K562 (cell line): ENCODE data around the gene PKD1L1. TPM values are rescaled to one million over a fixed set of nuclear protein-coding genes. Genes with fewer than 3 reads are reported as not detected.

ENCODE experiments used
- ATAC-seq: fragments of 200-7000 bp; cut with Tn5 transposase; 3 replicates; pipeline ENCODE4 v1.9.1; 2020; ENCODE audit warnings: moderate library complexity
- BruUV-seq: library from RNA; stranded (reverse); fragments of 400-500 nt; replicated peaks from 2 replicates; lab custom pipeline; 2021; lab: Mats Ljungman, UMichigan
- CTCF ChIA-PET: fragments of 300-600 bp; formaldehyde crosslinking; extraction: SDS; loops from one replicate; lab custom pipeline; 2021; ENCODE audit warnings: low intra/inter-chr PET ratio; lab: Yijun Ruan, JAX
- POLR2A ChIA-PET: fragments of 300-600, 350-650 bp; sonication (Branson Sonifier 250); formaldehyde crosslinking; extraction: SDS; loops from one replicate; lab custom pipeline; 2021; ENCODE audit warnings: antibody characterized with exemption, inconsistent platforms; lab: Yijun Ruan, JAX
- DNase-seq, 4 experiments: peaks; one replicate each; pipeline versions ENCODE4 v3.0.0 to v3.0.0-alpha.2; 2011 to 2018; ENCODE audit warnings: low spot score in 3 of 4, mixed read lengths in 3 of 4; ENCODE audit errors: extremely low read depth in 1 of 4
- FAIRE-seq: peaks from 2 replicates; lab custom pipeline; 2011; peaks lifted over from hg19 to GRCh38; lab: Jason Lieb, UNC
- H2AFZ ChIP-seq: 2 replicates; pipeline ENCODE4 v1.6.0; 2011; ENCODE audit warnings: low read depth, low read length, control low read depth, inconsistent platforms
- H3K27ac ChIP-seq: fragments of 200-600 bp; 3 replicates; pipeline ENCODE4 v1.8.0; 2011; ENCODE audit warnings: low read depth, mild to moderate bottlenecking, control low read depth, inconsistent platforms, low read length, moderate library complexity, mixed read lengths; ENCODE audit errors: extremely low read depth
- H3K27me3 ChIP-seq, 2 experiments: fragments of 300-600 bp in 1 of 2; 2 replicates in 1 of 2; 3 replicates in 1 of 2; pipeline versions ENCODE4 v1.6.0 to v1.8.0; 2011; ENCODE audit warnings: inconsistent platforms in 2 of 2, low read length in 2 of 2, mild to moderate bottlenecking in 1 of 2, mixed read lengths in 1 of 2, moderate library complexity in 1 of 2; ENCODE audit not compliant: control insufficient read depth in 2 of 2, insufficient read depth in 2 of 2
- H3K36me3 ChIP-seq: fragments of 300-600 bp; 3 replicates; pipeline ENCODE4 v1.8.0; 2011; ENCODE audit warnings: mild to moderate bottlenecking, low read length, inconsistent platforms; ENCODE audit not compliant: control insufficient read depth, insufficient read depth
- H3K4me1 ChIP-seq, 2 experiments: fragments of 200-600 bp in 1 of 2; replicated peaks in 1 of 2; 2 replicates in 1 of 2; 3 replicates in 1 of 2; pipeline versions ENCODE4 v1.5.1 to v1.8.0; 2011; ENCODE audit warnings: inconsistent platforms in 2 of 2, low read length in 2 of 2, mild to moderate bottlenecking in 1 of 2, mixed read lengths in 1 of 2, moderate library complexity in 1 of 2; ENCODE audit not compliant: control insufficient read depth in 2 of 2, insufficient read depth in 2 of 2
- H3K4me2 ChIP-seq: 2 replicates; pipeline ENCODE4 v1.6.1; 2011; ENCODE audit warnings: low read length, control low read depth, inconsistent platforms, mixed read lengths; ENCODE audit not compliant: insufficient read depth
- H3K4me3 ChIP-seq: fragments of 200-600 bp; sonication (generic), shearing (Covaris generic); 2 replicates; pipeline ENCODE4 v1.5.1; 2016; ENCODE audit warnings: control low read depth, inconsistent platforms
- H3K79me2 ChIP-seq: fragments of 200-600 bp; 3 replicates; pipeline ENCODE4 v1.8.0; 2011; ENCODE audit warnings: low read length, inconsistent platforms; ENCODE audit not compliant: control insufficient read depth, insufficient read depth
- H3K9ac ChIP-seq, 2 experiments: 2 replicates each; pipeline versions ENCODE4 v1.6.0 to v1.6.1; 2011; ENCODE audit warnings: low read depth in 2 of 2, low read length in 2 of 2, control low read depth in 1 of 2, inconsistent platforms in 1 of 2, mild to moderate bottlenecking in 1 of 2, mixed read lengths in 1 of 2; ENCODE audit not compliant: insufficient read depth in 1 of 2
- H3K9me1 ChIP-seq: one replicate; pipeline ENCODE4 v1.6.0; 2011; ENCODE audit warnings: inconsistent platforms, mild to moderate bottlenecking, low read length, moderate library complexity; ENCODE audit not compliant: control insufficient read depth, insufficient read depth
- H3K9me3 ChIP-seq: replicated peaks from 2 replicates; pipeline ENCODE4 v1.5.1; 2011; ENCODE audit warnings: low read depth, low read length, inconsistent platforms; ENCODE audit not compliant: control insufficient read depth, insufficient read depth
- H4K20me1 ChIP-seq: replicated peaks from 2 replicates; pipeline ENCODE4 v1.6.1; 2011; ENCODE audit warnings: low read length, inconsistent platforms, mixed read lengths; ENCODE audit not compliant: control insufficient read depth, insufficient read depth
- E4F1 ChIP-seq: fragments of 250-450 bp; sonication (Bioruptor Pico); IDR thresholded peaks from 2 replicates; pipeline ENCODE4 v1.5.0; 2021; ENCODE audit warnings: mild to moderate bottlenecking, borderline replicate concordance
- LEF1 ChIP-seq: fragments of 450-650 bp; IDR thresholded peaks from 2 replicates; pipeline ENCODE4 v1.6.1; 2016; ENCODE audit warnings: mild to moderate bottlenecking
- in situ Hi-C: fragments of 300-500 bp; cut with MboI; formaldehyde crosslinking; loops from 4 replicates; pipeline ENCODE4 v1.15.0; 2018; ENCODE audit warnings: inconsistent platforms, mixed read lengths
- intact Hi-C: fragments of 100-400 bp; cut with micrococcal nuclease; formaldehyde crosslinking; loops from 2 replicates; pipeline ENCODE4 v1.14.2; 2022
- polyA plus RNA-seq, 8 experiments: library from polyadenylated mRNA; depleted of rRNA in 4 of 8; stranded (reverse) in 5 of 8; unstranded in 3 of 8; fragments of >200 nt; fragmentation: Nextera tagmentation in 2 of 8; fragmentation: Illumina TruSeq in 1 of 8; extraction: Ambion mirVana in 2 of 8; extraction: Trizol in 1 of 8; gene quantifications; 2 replicates each; pipeline versions ENCODE4 v1.2.1 to v1.2.3, GENCODE V29; 2011 to 2014; ENCODE audit warnings: inconsistent platforms in 1 of 8, missing spikeins in 1 of 8
- total RNA-seq, 7 experiments: library from RNA; depleted of rRNA in 6 of 7; stranded (reverse); fragments of >200 nt in 6 of 7; fragmentation: Illumina TruSeq in 2 of 7; extraction: Trizol in 2 of 7; gene quantifications; 2 replicates each; pipeline versions ENCODE4 v1.2.1 to v1.2.3, GENCODE V29; 2011 to 2021; ENCODE audit warnings: low replicate concordance in 1 of 7

Gene PKD1L1
- total and polyA plus RNA-seq, 9 of the 15 experiments (the other 6 are each of a cell fraction or from before 2014, with no cell fraction given): 0.01 to 0.02 TPM; not detected in 7

DNA sequence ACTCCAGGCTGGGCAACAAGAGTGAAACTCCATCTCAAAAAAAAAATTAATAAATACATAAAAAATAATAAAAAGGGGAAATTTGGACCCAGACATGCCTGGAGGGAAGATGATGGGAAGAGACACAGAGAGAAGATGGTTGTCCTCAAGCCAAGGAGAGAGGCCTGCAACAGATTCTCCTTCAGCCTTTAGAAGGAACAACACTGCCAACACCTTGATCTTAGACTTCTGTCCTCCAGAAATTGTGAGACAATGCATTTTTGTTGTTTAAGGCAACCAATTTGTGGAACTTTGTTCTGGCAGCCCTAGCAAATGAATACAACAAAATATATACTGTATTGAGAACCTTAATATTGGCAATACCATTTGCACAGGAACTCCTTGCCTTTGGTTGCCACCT, 186.1 kb downstream of the PKD1L1 start:
- H3K9ac ChIP-seq: no peak overlapping the region
- H3K4me2 ChIP-seq: no peak overlapping the region

More for the DNA sequence above, 186.1 kb downstream of the PKD1L1 start:
- H3K36me3 ChIP-seq: no peaks in the 10 kb centered on the region
- H3K4me3 ChIP-seq: no peak overlapping the region
- ChIA-PET CTCF (no interaction called here), POLR2A (no interaction called here)
- no peak overlapping the region for H3K27ac ChIP-seq
- H2AFZ ChIP-seq: no peak overlapping the region
- no peaks in the 10 kb centered on the region for H3K9me3 ChIP-seq
- intact Hi-C loops: no loop called here
- TF ChIP-seq LEF1 (no peak), E4F1 (CRISPR knock-in tag) (no peak)
- no peaks in the 10 kb centered on the region for H3K4me1 ChIP-seq
- H3K79me2 ChIP-seq: no peaks in the 10 kb centered on the region
- no peaks in the 10 kb centered on the region for H3K9me1 ChIP-seq
- ATAC-seq (no peak), DNase-seq (no peak), FAIRE-seq (no peak)
- no peaks in the 10 kb centered on the region for H4K20me1 ChIP-seq
- in situ Hi-C loops: no loop called here
- peaks cover 0 to 8% of the 10 kb centered on the region in 2 experiments; a peak in 4 of 5 replicates for H3K27me3 ChIP-seq
- BruUV-seq: no TSS peak
